Right renal cortex interstitium (tissue), 3 donors: ENCODE measurements around the gene TASOR. TPM values are rescaled to one million over a fixed set of nuclear protein-coding genes. Genes with fewer than 3 reads are reported as not detected.
"Not testable (repeated sequence)": the region's sequence is repeated elsewhere in the genome, so short reads cannot be mapped to it uniquely, and the experiment has no call there.

Experiments used
- DNase-seq, 3 donors: peaks; one replicate each; pipeline ENCODE4 v3.0.0-alpha.2; 2013; ENCODE audit warnings: low read depth in 3 of 3, low spot score in 2 of 3
- polyA plus RNA-seq, 3 donors: library from polyadenylated mRNA; unstranded; fragments of 120-200 nt; gene quantifications; one replicate each; pipeline ENCODE4 v1.2.1, GENCODE V29; 2013; ENCODE audit not compliant: insufficient read length in 3 of 3

TASOR gene, protein sequence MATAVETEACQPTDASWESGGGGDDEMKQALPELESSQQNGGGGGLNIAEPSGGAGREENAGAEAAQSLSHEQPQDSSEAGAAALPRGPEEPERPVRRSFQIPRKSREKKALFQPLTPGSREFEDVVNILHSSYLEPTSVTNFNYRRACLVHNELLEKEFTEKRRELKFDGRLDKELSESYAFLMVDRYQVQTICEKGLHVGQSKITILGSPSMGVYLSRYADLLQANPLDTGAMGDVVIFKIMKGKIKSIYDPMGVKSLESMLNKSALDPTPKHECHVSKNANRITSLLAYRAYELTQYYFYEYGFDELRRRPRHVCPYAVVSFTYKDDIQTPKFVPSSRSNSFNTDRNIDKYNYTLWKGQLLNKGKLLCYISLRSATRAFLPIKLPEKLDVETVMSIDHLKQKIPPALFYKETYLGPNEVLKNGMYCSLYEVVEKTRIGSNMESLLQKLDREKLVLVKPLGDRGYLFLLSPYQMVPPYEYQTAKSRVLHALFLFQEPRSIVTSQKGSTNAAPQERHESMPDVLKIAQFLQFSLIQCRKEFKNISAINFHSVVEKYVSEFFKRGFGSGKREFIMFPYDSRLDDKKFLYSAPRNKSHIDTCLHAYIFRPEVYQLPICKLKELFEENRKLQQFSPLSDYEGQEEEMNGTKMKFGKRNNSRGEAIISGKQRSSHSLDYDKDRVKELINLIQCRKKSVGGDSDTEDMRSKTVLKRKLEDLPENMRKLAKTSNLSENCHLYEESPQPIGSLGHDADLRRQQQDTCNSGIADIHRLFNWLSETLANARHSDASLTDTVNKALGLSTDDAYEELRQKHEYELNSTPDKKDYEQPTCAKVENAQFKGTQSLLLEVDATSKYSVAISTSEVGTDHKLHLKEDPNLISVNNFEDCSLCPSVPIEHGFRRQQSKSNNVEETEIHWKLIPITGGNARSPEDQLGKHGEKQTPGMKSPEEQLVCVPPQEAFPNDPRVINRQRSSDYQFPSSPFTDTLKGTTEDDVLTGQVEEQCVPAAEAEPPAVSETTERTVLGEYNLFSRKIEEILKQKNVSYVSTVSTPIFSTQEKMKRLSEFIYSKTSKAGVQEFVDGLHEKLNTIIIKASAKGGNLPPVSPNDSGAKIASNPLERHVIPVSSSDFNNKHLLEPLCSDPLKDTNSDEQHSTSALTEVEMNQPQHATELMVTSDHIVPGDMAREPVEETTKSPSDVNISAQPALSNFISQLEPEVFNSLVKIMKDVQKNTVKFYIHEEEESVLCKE (N-terminal part only)
- polyA plus RNA-seq, result 10 to 100 TPM; 75.0 to 89.4 (median 82.7) TPM

- peak; percentile 33 to 58 (median 56) for DNase-seq
These were observed at the start of gene TASOR for GRCh38 chr3:56683122-56683817. Gene TASOR, minus strand, starts transcription at chr3:56683265. Its CDS starts 259 bp downstream, at chr3:56683006.

GRCh38 chr3:56732109-56732508, 49.0 kb upstream of the TASOR start:
- DNase-seq, result no peak

GRCh38 chr3:56725175-56725574, 42.1 kb upstream of the TASOR start:
- no peak for DNase-seq

DNA sequence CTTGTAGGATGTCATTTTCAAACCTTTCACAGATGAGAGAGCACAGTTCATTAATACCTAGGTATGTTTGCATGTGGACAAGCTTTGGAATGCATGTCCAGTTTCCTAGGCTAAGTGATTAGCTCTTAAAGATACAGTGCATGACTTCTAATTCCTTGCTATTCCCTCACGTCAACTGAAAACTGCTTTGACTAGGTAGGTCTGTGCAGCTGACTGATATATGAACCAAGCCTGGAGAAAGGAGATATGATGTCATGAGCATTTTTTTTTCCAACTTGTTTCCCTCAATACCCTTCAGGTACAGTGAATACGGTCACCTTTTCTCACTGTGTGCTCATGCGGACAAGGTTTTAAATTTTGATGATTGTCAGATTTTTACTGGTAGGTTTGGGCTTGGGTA, 41.6 kb upstream of the TASOR start:
- DNase-seq, result no peak

DNA sequence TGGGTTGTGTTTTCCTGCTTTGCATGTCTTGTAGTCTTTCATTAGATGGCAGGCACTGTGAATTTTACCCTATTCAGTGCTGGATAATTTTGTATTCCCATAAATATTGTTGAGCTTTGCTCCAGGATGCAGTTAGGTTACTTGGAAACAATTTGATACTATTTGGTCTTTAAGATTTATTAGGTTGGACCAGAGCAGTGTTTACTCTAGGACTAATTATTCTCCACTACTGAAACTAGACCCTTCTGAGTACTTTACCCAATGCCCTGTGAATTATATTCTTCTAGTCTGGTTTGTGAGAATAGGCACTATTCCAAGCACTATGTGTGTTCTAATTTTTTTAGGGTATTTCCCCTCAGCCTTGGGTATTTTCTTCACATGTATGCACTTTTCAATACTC, 37.8 kb upstream of the TASOR start:
- no peak for DNase-seq

- not testable (repeated sequence) for DNase-seq
These were observed 35.7 kb upstream of the TASOR start for GRCh38 chr3:56718809-56719208.

- no peak for DNase-seq
These were observed 28.3 kb upstream of the TASOR start for GRCh38 chr3:56711344-56711743.

DNA sequence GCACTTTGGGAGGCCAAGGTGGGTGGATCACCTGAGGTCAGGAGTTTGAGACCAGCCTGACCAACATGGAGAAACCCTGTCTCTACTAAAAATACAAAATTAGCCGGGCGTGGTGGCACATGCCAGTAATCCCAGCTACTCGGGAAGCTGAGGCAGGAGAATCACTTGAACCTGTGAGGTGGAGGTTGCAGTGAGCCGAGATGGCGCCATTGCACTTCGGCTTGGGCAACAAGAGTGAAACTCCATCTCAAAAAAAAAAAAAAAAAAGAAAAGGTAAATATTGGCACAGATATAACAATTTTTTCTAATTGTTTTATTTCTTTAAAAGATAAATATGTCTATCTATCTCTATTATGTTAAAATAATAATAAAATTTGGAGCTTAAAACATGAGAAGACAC, 24.3 kb upstream of the TASOR start:
- DNase-seq, result not testable (repeated sequence)

DNA sequence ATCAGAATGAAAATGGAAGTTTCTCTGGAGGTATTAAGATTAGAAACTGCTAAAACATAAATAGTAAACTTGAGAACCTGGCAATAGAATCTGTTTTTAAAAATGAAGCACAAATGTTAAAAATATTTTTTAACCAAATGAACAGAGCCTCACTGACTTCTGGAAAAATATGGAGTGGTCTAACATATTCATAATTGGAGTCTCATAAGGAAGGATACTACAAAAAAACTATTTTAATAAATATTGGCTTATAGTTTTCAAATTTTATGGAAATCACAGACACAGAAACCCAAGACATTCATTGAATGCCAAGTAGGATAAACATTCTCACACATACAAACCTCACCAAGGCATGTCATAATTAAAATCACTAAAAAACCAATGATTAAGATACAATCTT, 23.6 kb upstream of the TASOR start:
- DNase-seq, result no peak

DNA sequence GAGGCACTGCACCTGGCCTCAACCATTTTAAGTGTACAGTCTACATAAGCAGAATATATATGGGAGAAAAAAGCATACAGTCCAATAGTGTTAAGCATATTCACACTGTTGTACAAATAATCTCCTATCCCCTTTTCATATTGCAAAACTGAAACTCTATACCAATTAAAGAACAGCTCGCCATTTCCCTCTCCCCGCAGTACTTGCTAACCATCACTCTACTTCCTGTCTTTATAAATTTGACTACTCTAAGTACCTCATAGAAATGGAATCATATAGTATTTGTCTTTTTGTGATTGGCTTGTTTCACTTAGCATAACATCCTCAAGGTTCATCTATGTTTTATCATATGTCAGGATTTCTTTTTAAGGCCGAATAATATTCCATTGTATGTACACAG, 21.6 kb upstream of the TASOR start:
- DNase-seq, result no peak

DNA sequence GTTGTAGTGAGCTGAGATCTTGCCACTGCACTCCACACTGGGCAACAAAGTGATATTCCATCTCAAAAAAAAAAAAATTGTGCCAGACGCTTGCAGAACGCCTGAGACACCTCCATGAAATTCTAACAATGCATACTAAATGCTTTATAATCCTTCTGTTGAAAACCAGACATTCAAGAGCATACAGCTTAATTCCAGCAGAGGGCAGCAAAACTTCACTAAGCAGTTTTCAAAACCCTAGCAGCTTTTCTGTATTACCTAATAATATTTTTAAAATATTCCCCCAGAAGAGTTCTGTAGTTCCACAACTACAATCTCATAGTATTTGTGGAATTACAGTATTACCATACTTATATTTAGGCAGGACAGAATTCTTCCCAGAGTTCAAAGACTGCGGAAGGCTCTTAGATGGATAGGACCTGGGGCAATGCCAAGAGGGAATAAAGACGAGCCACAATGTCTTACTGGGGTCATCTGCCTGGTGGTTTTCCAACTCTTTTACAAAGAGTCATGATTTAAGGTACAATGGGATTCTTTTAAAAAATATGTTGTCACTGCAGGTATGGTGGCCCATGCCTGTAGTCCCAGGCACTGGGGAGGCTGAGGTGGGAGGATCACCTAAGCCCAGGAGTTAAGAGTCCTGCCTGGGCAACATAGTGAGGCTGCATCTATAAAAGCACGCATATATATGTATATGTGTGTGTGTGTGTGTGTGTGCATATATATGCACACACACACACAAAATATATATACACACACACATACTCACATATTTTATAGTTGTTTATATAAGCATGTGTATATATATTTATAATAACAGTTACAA, 19.6 kb upstream of the TASOR start:
- DNase-seq, result peak in 2 of 3 donors; percentile 61 to 70

DNA sequence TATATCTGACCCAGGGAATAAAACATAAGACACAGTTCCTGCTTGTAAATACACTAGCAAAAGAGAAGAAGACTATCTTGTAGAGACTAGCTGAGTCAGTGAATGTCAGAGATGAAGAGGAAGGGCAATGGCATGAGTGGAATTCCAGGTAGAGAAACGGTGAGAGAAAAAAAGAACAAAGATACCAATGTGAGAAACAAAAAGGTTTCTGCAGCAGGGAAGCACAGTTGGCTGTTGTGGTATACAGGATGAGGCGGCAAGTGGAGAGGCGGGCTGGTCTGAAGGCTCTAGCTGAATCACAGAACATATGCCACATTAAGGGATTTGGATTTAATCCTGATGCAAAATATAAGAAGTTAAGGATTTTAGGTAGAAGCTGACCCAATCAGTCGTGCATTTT, 17.1 kb upstream of the TASOR start:
- DNase-seq, result no peak

DNA sequence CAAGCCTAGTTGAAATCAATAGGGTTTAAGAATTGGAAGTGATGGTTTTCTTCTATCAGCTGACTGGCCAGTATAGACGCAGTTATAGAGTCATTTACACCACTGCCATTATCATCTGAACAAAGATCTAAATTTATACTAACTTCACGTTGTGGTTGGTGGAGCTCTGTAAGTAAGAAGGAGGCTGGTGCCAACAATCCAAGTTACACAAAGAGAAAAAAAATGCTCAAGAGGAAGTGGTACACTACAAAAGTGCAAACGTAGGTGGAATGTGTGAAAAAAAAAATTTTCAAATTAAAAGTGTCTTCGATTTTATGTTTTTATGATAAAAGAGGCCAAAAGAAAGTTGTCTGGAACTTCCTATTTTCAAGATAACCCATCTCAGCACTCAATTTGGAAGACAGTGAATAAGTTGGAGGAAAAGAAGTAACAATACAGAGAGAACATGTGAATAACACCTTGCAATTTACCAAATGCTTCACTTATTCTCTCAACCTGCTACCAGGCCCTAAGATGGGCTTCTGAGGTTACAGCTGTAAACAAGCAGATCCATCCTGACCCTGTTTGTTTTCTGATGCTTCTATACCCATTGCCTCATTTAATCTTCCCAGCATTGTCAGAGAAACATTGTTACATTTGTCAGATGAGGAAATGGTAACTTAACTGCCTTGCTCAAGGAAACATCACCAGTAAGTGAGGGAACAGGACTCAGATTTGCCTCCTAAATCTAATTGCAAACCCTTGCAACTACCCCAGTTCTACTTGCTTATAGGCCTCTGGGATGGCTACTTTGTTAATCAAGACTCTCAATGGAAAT, 12.0 kb upstream of the TASOR start:
- no peak for DNase-seq

- no peak for DNase-seq
These were observed 10.7 kb upstream of the TASOR start for GRCh38 chr3:56693750-56694149.

GRCh38 chr3:56692520-56693433, 9.7 kb upstream of the TASOR start:
- DNase-seq, result not testable (repeated sequence)

DNA sequence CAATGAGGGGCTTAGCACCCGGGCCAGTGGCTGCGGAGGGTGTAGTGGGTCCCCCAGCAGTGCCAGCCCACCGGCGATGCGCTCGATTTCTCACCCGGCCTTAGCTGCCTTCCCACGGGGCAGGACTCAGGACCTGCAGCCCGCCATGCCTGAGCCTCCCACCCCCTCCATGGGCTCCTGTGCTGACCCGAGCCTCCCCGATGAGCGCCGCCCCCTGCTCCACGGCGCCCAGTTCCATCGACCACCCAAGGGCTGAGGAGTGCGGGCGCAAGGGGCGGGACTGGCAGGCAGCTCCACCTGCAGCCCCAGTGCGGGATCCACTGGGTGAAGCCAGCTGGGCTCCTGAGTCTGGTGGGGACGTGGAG, 8.9 kb upstream of the TASOR start:
- DNase-seq, result not testable (repeated sequence)

DNA sequence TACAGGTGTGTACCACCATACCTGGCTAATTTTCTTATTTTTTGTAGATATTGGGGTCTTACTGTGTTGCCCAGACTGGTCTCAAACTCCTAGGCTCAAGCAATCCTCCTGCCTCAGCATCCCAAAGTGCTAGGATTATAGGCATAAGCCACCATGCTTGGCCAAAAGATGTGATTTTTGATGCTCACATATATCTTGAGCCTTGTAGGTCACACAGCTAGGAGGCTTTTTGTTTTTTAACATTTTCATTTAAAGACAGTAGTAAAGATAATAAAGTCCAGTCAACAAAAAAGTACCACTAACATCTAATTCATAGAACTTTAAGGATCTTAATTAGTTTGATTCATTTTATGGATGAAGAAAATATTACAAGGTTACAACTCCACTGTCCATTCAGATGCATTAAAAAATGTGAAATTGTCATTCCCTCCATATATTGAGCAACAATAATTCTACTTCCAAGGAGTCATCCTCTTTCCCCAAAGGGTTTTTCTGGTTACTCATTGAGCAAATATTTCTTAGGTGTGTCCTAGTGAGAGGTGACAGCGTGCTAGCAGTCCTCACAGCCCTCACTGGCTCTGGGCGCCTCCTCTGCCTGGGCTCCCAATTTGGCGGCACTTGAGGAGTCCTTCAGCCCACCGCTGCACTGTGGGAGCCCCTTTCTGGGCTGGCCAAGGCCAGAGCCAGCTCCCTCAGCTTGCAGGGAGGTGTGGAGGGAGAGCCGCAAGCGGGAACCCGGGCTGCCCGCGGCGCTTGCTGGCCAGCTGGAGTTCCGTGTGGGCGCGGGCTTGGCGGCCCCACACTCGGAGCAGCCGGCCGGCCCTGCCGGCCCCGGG, 8.3 kb upstream of the TASOR start:
- DNase-seq, result no peak
